22Rv1 (cell line): ENCODE data around the gene ANOS1.
"Not testable (repeated sequence)": the region's sequence is repeated elsewhere in the genome, so short reads cannot be mapped to it uniquely, and the experiment has no call there.

Experiments used
- H3K27ac ChIP-seq: fragments of 450-650 bp; 2 replicates; pipeline ENCODE4 v1.5.1; 2017
- ZFX ChIP-seq: fragments of 450-650 bp; IDR thresholded peaks from 2 replicates; pipeline ENCODE4 v1.6.1; 2017; ENCODE audit warnings: antibody characterized with exemption, borderline replicate concordance
- TF ChIP-seq, protein P1 (sequence below): fragments of 450-650 bp; IDR thresholded peaks from 2 replicates; pipeline ENCODE4 v1.5.1; 2017; ENCODE audit warnings: mild to moderate bottlenecking

The ANOS1 gene

DNA sequence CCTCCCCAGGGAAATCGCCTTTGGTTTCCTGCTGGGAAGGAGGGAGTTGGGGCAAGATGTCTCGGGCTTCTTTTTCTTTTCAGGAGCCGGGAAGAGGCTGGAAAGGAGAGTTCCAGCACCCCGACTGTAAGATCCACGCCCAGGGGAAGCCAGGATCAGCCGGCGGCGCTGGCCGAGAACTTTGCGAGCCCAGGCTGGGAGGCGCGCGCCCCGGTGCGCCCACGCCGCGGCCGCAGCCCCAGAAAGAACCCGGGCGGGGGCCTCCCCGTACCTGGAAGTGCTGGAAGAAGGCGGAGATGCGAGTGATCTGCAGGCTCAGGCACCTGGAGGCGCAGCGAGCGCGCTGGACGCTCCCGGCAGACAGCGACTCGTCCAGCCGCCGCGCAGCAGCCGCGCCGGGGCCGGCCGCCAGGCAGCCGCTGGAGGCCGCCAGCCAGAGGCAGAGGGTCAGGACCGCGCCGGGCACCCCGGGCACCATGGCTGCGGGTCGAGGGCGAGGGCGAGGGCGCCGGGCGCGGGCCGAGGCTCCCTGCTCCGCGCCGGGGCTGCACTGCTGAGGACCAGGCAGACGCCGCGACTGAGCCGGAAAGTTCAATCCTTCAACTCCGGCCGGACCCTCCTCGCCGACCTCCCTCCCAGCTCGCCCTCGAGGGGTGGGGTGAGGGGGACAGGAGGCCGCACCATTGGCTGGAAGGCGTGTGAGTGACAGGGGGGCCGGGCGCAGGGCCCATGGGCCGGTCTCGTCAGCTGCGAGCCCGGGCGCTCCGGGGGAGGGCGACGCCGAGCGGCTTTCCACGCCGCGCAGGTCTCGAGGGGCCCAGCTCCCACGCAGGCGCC, at the start of gene ANOS1:
Gene ANOS1 (minus strand): TSS at position 579 of the 837 bp plus-strand sequence. CDS start 101 bp downstream, at position 478.
- H3K27ac ChIP-seq: no peak within 1 kb of the TSS; the same call in 1 of the 2 replicates

GRCh38 chrX:8773117-8773516, 41.2 kb upstream of the ANOS1 start:
- no peak for TF ChIP-seq ZFX
- TF ChIP-seq, protein P1, sequence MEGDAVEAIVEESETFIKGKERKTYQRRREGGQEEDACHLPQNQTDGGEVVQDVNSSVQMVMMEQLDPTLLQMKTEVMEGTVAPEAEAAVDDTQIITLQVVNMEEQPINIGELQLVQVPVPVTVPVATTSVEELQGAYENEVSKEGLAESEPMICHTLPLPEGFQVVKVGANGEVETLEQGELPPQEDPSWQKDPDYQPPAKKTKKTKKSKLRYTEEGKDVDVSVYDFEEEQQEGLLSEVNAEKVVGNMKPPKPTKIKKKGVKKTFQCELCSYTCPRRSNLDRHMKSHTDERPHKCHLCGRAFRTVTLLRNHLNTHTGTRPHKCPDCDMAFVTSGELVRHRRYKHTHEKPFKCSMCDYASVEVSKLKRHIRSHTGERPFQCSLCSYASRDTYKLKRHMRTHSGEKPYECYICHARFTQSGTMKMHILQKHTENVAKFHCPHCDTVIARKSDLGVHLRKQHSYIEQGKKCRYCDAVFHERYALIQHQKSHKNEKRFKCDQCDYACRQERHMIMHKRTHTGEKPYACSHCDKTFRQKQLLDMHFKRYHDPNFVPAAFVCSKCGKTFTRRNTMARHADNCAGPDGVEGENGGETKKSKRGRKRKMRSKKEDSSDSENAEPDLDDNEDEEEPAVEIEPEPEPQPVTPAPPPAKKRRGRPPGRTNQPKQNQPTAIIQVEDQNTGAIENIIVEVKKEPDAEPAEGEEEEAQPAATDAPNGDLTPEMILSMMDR: no peak
- H3K27ac ChIP-seq: no peak overlapping the region

More for the DNA sequence above, at the start of gene ANOS1:
- TF ChIP-seq, protein P1: 0 out of 2 replicates have a peak, but pooled peaks have one; percentile 19
- no peak for TF ChIP-seq ZFX

- H3K27ac ChIP-seq: no peak overlapping the region
- TF ChIP-seq ZFX: no peak
- TF ChIP-seq, protein P1: no peak
Measured at GRCh38 chrX:8760021-8760420, 28.1 kb upstream of the ANOS1 start.

- H3K27ac ChIP-seq: not testable (repeated sequence)
Measured at GRCh38 chrX:8758706-8759105, 26.8 kb upstream of the ANOS1 start.

- H3K27ac ChIP-seq: not testable (repeated sequence)
Measured at GRCh38 chrX:8757609-8758389, 25.9 kb upstream of the ANOS1 start.

GRCh38 chrX:8755813-8756212, 23.9 kb upstream of the ANOS1 start:
- no peak for TF ChIP-seq ZFX
- TF ChIP-seq, protein P1: no peak
- H3K27ac ChIP-seq: no peak overlapping the region

GRCh38 chrX:8755116-8755515, 23.2 kb upstream of the ANOS1 start:
- no peak overlapping the region for H3K27ac ChIP-seq
- TF ChIP-seq, protein P1: peak; percentile 31
- no peak for TF ChIP-seq ZFX

DNA sequence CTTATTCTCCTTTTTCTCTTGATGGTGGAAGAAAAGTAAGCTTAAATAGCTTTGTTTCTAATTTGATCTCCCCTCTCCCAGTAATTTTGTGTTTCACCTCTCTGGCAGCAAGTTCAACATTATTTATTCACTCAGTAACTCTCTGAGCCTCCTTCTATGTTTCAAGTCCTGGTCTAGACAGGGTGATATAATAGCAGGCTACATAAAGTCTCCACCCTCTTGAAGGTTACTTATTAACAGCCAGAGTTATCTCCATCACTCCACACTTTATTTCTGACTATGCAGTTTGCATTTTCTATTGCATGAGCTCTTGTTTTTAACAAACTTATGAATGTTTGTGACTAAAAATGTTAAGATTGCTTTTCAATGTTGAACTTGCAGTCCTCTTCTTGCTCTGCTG, 17.8 kb upstream of the ANOS1 start:
- H3K27ac ChIP-seq: no peak overlapping the region
- TF ChIP-seq ZFX: no peak
- TF ChIP-seq, protein P1: no peak
